Stimulated activated CD4-positive, alpha-beta T cell treated with anti-CD3 and anti-CD28 coated beads, TNF-alpha, amount 100 ng/mL, for 48 hours (primary cell): ENCODE measurements around the gene COL25A1.

ENCODE experiments used
- DNase-seq, 3 donors: peaks; one replicate each; pipeline ENCODE4 v3.0.0-alpha.2; 2020; ENCODE audit warnings: low read depth in 3 of 3

COL25A1 gene

GRCh38 chr4:108861334-108861733 lies 441.1 kb downstream of the COL25A1 start:
- no peak for DNase-seq

- DNase-seq, result no peak
Measured at GRCh38 chr4:108854786-108855185, 447.7 kb downstream of the COL25A1 start.

- DNase-seq, result no peak
Measured at GRCh38 chr4:108852691-108853090, 449.8 kb downstream of the COL25A1 start.

GRCh38 chr4:108851366-108851765 lies 451.1 kb downstream of the COL25A1 start:
- DNase-seq, result no peak

GRCh38 chr4:108850219-108850649 lies 452.2 kb downstream of the COL25A1 start:
- DNase-seq, result no peak

- no peak for DNase-seq
Measured at GRCh38 chr4:108849611-108850168, 452.8 kb downstream of the COL25A1 start.

GRCh38 chr4:108846568-108846967 lies 455.9 kb downstream of the COL25A1 start:
- no peak for DNase-seq

GRCh38 chr4:108840426-108840975 lies 462.0 kb downstream of the COL25A1 start:
- DNase-seq, result no peak

- DNase-seq, result no peak
Measured at GRCh38 chr4:108839333-108839732, 463.1 kb downstream of the COL25A1 start.

GRCh38 chr4:108838451-108838850 lies 464.0 kb downstream of the COL25A1 start:
- no peak for DNase-seq

GRCh38 chr4:108834835-108835384 lies 467.5 kb downstream of the COL25A1 start:
- DNase-seq, result no peak

GRCh38 chr4:108834166-108834834 lies 468.2 kb downstream of the COL25A1 start:
- no peak for DNase-seq

- no peak for DNase-seq
Measured at GRCh38 chr4:108833046-108833445, 469.4 kb downstream of the COL25A1 start.

GRCh38 chr4:108831886-108832285 lies 470.6 kb downstream of the COL25A1 start:
- DNase-seq, result no peak

GRCh38 chr4:108831291-108831690 lies 471.2 kb downstream of the COL25A1 start:
- no peak for DNase-seq

- no peak for DNase-seq
Measured at GRCh38 chr4:108830509-108831244, 471.8 kb downstream of the COL25A1 start.

- DNase-seq, result no peak
Measured at GRCh38 chr4:108829966-108830492, 472.4 kb downstream of the COL25A1 start.

GRCh38 chr4:108828620-108829019 lies 473.8 kb downstream of the COL25A1 start:
- no peak for DNase-seq

GRCh38 chr4:108825737-108826136 lies 476.7 kb downstream of the COL25A1 start:
- DNase-seq, result no peak

GRCh38 chr4:108821351-108821930 lies 481.0 kb downstream of the COL25A1 start:
- no peak for DNase-seq

- no peak for DNase-seq
Measured at GRCh38 chr4:108820492-108821350, 481.7 kb downstream of the COL25A1 start.
